Body of pancreas (tissue), 4 donors: Measurements from ENCODE around the gene ZBTB20.

Source experiments
- POLR2A ChIP-seq, 3 donors: fragments of 450-650 bp; IDR thresholded peaks; one replicate each; pipeline ENCODE4 v1.6.1; 2016; ENCODE audit warnings: antibody characterized with exemption in 3 of 3, mild to moderate bottlenecking in 2 of 3
- TF ChIP-seq, protein P1 (sequence below), 7 experiments: fragments of 450-650 bp in 4 of 7; fragments of 200-600 bp in 3 of 7; sonication (generic) in 3 of 7; IDR thresholded peaks; one replicate each; pipeline ENCODE4 v1.5.1; 2016 to 2019; ENCODE audit warnings: antibody characterized with exemption in 7 of 7

DNA sequence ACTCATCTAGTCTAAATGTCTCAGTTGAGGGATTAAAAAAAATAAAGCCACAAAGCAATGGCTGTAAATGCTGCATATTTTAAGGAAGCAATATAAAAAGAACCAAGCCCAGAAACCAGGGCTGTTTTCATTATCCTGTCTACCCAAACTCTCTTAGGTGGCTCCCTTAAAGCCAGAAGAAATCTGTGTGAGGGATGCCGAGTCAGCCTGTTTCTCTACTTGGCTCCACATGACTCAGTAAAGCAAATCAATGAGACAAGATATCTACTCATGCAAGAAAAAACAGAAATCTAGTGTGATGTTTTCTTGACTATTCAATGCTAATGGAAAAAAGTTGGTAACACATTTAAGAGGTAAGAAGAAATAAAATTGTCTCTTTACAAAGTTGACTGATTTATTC lies 296.2 kb downstream of the ZBTB20 start:
- TF ChIP-seq, protein P1, sequence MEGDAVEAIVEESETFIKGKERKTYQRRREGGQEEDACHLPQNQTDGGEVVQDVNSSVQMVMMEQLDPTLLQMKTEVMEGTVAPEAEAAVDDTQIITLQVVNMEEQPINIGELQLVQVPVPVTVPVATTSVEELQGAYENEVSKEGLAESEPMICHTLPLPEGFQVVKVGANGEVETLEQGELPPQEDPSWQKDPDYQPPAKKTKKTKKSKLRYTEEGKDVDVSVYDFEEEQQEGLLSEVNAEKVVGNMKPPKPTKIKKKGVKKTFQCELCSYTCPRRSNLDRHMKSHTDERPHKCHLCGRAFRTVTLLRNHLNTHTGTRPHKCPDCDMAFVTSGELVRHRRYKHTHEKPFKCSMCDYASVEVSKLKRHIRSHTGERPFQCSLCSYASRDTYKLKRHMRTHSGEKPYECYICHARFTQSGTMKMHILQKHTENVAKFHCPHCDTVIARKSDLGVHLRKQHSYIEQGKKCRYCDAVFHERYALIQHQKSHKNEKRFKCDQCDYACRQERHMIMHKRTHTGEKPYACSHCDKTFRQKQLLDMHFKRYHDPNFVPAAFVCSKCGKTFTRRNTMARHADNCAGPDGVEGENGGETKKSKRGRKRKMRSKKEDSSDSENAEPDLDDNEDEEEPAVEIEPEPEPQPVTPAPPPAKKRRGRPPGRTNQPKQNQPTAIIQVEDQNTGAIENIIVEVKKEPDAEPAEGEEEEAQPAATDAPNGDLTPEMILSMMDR (IDR thresholded peaks at IDR 0.05) = no peak
- TF ChIP-seq POLR2A (IDR thresholded peaks at IDR 0.05) = no peak
